OCI-LY1 (cell line): ENCODE measurements around the gene ANKRD24.

Experiments
- EZH2 ChIP-seq: fragments of 200-600 bp; sonication (generic), shearing (Covaris generic); IDR thresholded peaks from 2 replicates; pipeline ENCODE4 v1.8.0; 2017; ENCODE audit warnings: borderline replicate concordance, mixed run types, mild to moderate bottlenecking, antibody characterized with exemption, low read length, moderate library complexity, mixed read lengths
- TF ChIP-seq, protein P1 (sequence below): fragments of 200-600 bp; sonication (generic), shearing (Covaris generic); IDR thresholded peaks from 2 replicates; pipeline ENCODE4 v1.5.1; 2017; ENCODE audit warnings: mild to moderate bottlenecking, antibody characterized with exemption, low read length, moderate library complexity, mixed read lengths

DNA sequence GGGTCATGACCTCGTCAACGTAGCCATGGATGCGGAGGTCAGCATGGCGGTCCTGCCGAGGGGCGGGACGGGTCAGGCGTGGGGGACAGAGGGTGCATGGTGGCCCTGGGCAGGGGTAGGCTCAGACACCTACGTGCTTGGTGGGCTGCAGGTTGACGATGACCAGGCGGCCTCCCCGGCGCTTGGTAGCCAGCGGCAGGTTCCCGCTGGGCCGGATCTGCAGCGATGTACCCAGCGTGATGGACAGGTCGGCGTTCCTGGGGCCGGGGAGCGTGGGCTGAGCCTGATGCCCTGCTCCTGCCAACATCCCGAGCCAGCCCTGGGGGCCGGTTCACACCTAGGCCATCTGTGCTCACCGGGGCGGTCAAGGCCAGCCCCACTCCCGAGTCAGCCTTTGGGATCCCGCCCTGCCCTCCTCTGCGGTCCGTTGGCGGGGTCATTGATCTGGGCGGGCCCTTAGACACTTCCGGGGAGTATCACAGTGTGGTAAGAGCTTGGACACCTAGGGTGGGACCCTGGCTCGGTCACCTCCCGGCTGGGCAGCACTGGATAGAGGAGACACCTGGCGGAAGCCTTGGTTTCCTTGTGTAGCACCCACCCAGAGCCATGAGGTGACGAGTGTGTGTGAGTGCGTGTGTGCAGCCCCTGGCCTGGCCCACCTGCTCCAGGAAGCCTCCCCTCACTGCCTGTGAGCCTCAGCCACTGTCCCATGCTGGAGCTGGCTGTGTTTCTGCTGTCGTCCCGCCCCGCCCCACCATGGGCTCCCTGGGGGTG is 7.4 kb upstream of the ANKRD24 start:
- TF ChIP-seq, protein P1, sequence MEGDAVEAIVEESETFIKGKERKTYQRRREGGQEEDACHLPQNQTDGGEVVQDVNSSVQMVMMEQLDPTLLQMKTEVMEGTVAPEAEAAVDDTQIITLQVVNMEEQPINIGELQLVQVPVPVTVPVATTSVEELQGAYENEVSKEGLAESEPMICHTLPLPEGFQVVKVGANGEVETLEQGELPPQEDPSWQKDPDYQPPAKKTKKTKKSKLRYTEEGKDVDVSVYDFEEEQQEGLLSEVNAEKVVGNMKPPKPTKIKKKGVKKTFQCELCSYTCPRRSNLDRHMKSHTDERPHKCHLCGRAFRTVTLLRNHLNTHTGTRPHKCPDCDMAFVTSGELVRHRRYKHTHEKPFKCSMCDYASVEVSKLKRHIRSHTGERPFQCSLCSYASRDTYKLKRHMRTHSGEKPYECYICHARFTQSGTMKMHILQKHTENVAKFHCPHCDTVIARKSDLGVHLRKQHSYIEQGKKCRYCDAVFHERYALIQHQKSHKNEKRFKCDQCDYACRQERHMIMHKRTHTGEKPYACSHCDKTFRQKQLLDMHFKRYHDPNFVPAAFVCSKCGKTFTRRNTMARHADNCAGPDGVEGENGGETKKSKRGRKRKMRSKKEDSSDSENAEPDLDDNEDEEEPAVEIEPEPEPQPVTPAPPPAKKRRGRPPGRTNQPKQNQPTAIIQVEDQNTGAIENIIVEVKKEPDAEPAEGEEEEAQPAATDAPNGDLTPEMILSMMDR, result no peak
- TF ChIP-seq EZH2, result no peak
